Naive thymus-derived CD8-positive, alpha-beta T cell (primary cell): Measurements from ENCODE around the gene RAB1A. TPM values are rescaled to one million over a fixed set of nuclear protein-coding genes. Genes with fewer than 3 reads are reported as not detected.
"Not testable (repeated sequence)": the region's sequence is repeated elsewhere in the genome, so short reads cannot be mapped to it uniquely, and the experiment has no call there.

ENCODE experiments used
- ATAC-seq, 2 donors: fragments of 150-1000 bp; cut with Tn5 transposase in 1 of 2; sonication (Bioruptor Pico), chemical (Tn5 transposase) in 1 of 2; 1 replicate in 1 of 2; 2 replicates in 1 of 2; pipeline ENCODE4 v1.10.0; 2021; ENCODE audit warnings: mild to moderate bottlenecking in 2 of 2, moderate library complexity in 2 of 2
- POLR2A ChIA-PET: fragments of 350-600 bp; sonication (Branson Sonifier 250); formaldehyde crosslinking; loops from one replicate; lab custom pipeline; 2021; ENCODE audit warnings: antibody characterized with exemption; lab: Charles Lee
- DNase-seq, 10 donors: peaks; one replicate each; pipeline versions ENCODE4 v3.0.0 to v3.0.0-alpha.2; 2020 to 2022
- H3K27ac Mint-ChIP-seq, 10 donors: one replicate each; pipeline ENCODE4 v1.8.0; 2020 to 2022; ENCODE audit warnings: mild to moderate bottlenecking in 10 of 10, mixed read lengths in 10 of 10, moderate library complexity in 4 of 10, inconsistent platforms in 1 of 10
- H3K27me3 Mint-ChIP-seq, 5 donors: one replicate each; pipeline ENCODE4 v1.8.0; 2021 to 2022; ENCODE audit warnings: mixed read lengths in 5 of 5
- H3K36me3 Mint-ChIP-seq, 3 donors: one replicate each; pipeline ENCODE4 v1.8.0; 2020 to 2022; ENCODE audit warnings: mixed read lengths in 3 of 3, mild to moderate bottlenecking in 2 of 3, inconsistent platforms in 1 of 3
- H3K4me1 Mint-ChIP-seq, 4 donors: one replicate each; pipeline ENCODE4 v1.8.0; 2021 to 2022; ENCODE audit warnings: mixed read lengths in 4 of 4
- H3K4me3 Mint-ChIP-seq, 10 donors: one replicate each; pipeline ENCODE4 v1.8.0; 2020 to 2022; ENCODE audit warnings: mild to moderate bottlenecking in 10 of 10, mixed read lengths in 10 of 10, moderate library complexity in 6 of 10, inconsistent platforms in 1 of 10
- H3K9me3 Mint-ChIP-seq, 9 donors: one replicate each; pipeline ENCODE4 v1.8.0; 2020 to 2022; ENCODE audit warnings: mixed read lengths in 9 of 9, mild to moderate bottlenecking in 3 of 9, inconsistent platforms in 1 of 9, moderate library complexity in 1 of 9
- polyA plus RNA-seq, 3 donors: library from polyadenylated mRNA; unstranded; fragments of 300-500 nt; fragmentation: Illumina TruSeq; gene quantifications; one replicate each; pipeline ENCODE4 v1.2.3, GENCODE V29; 2021
- total RNA-seq, 8 experiments: library from RNA in 2 of 8; stranded (reverse) in 2 of 8; gene quantifications; one replicate each; pipeline ENCODE4 v1.2.3 and lab custom pipeline; 2021 to 2026

The RAB1A gene
- total and polyA plus RNA-seq, 5 experiments from 2014 or later = 38.8 to 51.8 (median 45.4) TPM

GRCh38 chr2:65130664-65131175, 814 bp upstream of the RAB1A start:
- H3K27me3 Mint-ChIP-seq = no peaks in the 10 kb centered on the region
- POLR2A ChIA-PET = interaction anchor here (1.0 to 2.8 kb wide), 10 partner anchors 18 to 1542 kb away, joined by 3 to 64 read pairs (median 4); partner anchors contain the start of genes ACTR2, AFTPH, CEP68 and MDH1
- ATAC-seq = peak in 1 of 2 donors; percentile 5
- H3K27ac Mint-ChIP-seq = peak overlapping the region; percentile 80 to 100 (median 98)
- H3K4me3 Mint-ChIP-seq = peak overlapping the region; percentile 90 to 100 (median 98)
- DNase-seq = peak in 1 of 10 donors; percentile 7
- no peaks in the 10 kb centered on the region for H3K36me3 Mint-ChIP-seq
- H3K4me1 Mint-ChIP-seq = peaks cover 16 to 38% (median 30%) of the 10 kb centered on the region in 4 donors
- no peaks in the 10 kb centered on the region for H3K9me3 Mint-ChIP-seq

GRCh38 chr2:65129286-65129825, 550 bp downstream of the RAB1A start:
- DNase-seq = peak in 5 of 10 donors; percentile 9 to 37 (median 34)
- Mint-ChIP-seq H3K9me3 (no peaks in the 10 kb centered on the region), H3K36me3 (no peaks in the 10 kb centered on the region), H3K27me3 (no peaks in the 10 kb centered on the region), H3K27ac (peak overlapping the region; percentile 95 to 100 (median 99)), H3K4me3 (peak overlapping the region; percentile 97 to 100 (median 99)), H3K4me1 (peaks cover 18 to 51% (median 40%) of the 10 kb centered on the region in 4 donors)
- POLR2A ChIA-PET = interaction anchor here (0.5 to 2.8 kb wide), 24 partner anchors 9 to 1541 kb away, joined by 3 to 64 read pairs (median 4); partner anchors contain the start of genes ACTR2, CEP68, MDH1 and SPRED2
- ATAC-seq = peak in 1 of 2 donors; percentile 2

GRCh38 chr2:65128297-65129190, 1.4 kb downstream of the RAB1A start:
- peak overlapping the region; percentile 97 to 100 (median 99) for H3K4me3 Mint-ChIP-seq
- H3K9me3 Mint-ChIP-seq = no peaks in the 10 kb centered on the region
- no peaks in the 10 kb centered on the region for H3K27me3 Mint-ChIP-seq
- peaks cover 18 to 58% (median 44%) of the 10 kb centered on the region in 4 donors for H3K4me1 Mint-ChIP-seq
- H3K36me3 Mint-ChIP-seq = no peaks in the 10 kb centered on the region
- POLR2A ChIA-PET = interaction anchor here (0.6 to 2.8 kb wide), 9 partner anchors 9 to 1287 kb away, joined by 3 to 64 read pairs (median 4); partner anchors contain the start of genes ACTR2 and CEP68
- ATAC-seq (no peak), DNase-seq (no peak)
- H3K27ac Mint-ChIP-seq = peak overlapping the region; percentile 95 to 100 (median 99)

GRCh38 chr2:65125457-65125856, 4.4 kb downstream of the RAB1A start:
- Mint-ChIP-seq H3K27ac (peak overlapping the region in 1 of 10 donors; percentile 68), H3K4me1 (peaks cover 18 to 83% (median 64%) of the 10 kb centered on the region in 4 donors), H3K4me3 (peak overlapping the region in 8 of 10 donors; percentile 11 to 62 (median 46))
- ATAC-seq, DNase-seq, H3K9me3 Mint-ChIP-seq, H3K27me3 Mint-ChIP-seq, H3K36me3 Mint-ChIP-seq: not testable (repeated sequence)
- POLR2A ChIA-PET = interaction anchor here (0.8 kb wide), 1 partner anchor 41 kb away, joined by 3 read pairs; no protein-coding TSS in a partner anchor

GRCh38 chr2:65122313-65122712, 7.6 kb downstream of the RAB1A start:
- ATAC-seq (no peak), DNase-seq (no peak)
- Mint-ChIP-seq H3K36me3 (peaks cover 0 to 14% (median 3%) of the 10 kb centered on the region in 3 donors), H3K9me3 (no peaks in the 10 kb centered on the region), H3K4me1 (peaks cover 13 to 90% (median 73%) of the 10 kb centered on the region in 4 donors), H3K27ac (peak overlapping the region in 1 of 10 donors; percentile 51), H3K27me3 (no peaks in the 10 kb centered on the region), H3K4me3 (peak overlapping the region in 5 of 10 donors; percentile 0 to 51 (median 19))
- POLR2A ChIA-PET = no interaction called here

- Mint-ChIP-seq H3K9me3 (no peaks in the 10 kb centered on the region), H3K27me3 (no peaks in the 10 kb centered on the region), H3K4me1 (peaks cover 12 to 90% (median 76%) of the 10 kb centered on the region in 4 donors), H3K4me3 (peak overlapping the region in 9 of 10 donors; percentile 9 to 60 (median 36)), H3K27ac (peak overlapping the region in 7 of 10 donors; percentile 1 to 52 (median 22)), H3K36me3 (peaks cover 0 to 17% (median 3%) of the 10 kb centered on the region in 3 donors)
- DNase-seq (no peak), ATAC-seq (no peak)
- POLR2A ChIA-PET = interaction anchor here (1.0 to 1.8 kb wide), 2 partner anchors 9 to 20 kb away, joined by 5 to 9 read pairs; partner anchors contain the start of gene RAB1A
Measured at GRCh38 chr2:65120990-65121693, 8.8 kb downstream of the RAB1A start.

GRCh38 chr2:65116645-65117044, 13.3 kb downstream of the RAB1A start:
- POLR2A ChIA-PET = no interaction called here
- DNase-seq (no peak), ATAC-seq (no peak)
- peaks cover 0 to 19% (median 5%) of the 10 kb centered on the region in 3 donors for H3K36me3 Mint-ChIP-seq
- peak overlapping the region in 8 of 10 donors; percentile 1 to 46 (median 28) for H3K4me3 Mint-ChIP-seq
- peaks cover 15 to 84% (median 71%) of the 10 kb centered on the region in 4 donors for H3K4me1 Mint-ChIP-seq
- H3K27me3 Mint-ChIP-seq = no peaks in the 10 kb centered on the region
- H3K27ac Mint-ChIP-seq = peak overlapping the region in 2 of 10 donors; percentile 9 to 21
- H3K9me3 Mint-ChIP-seq = peaks cover 0 to 3% (median 0%) of the 10 kb centered on the region in 9 donors

- peak overlapping the region in 4 of 10 donors; percentile 1 to 28 (median 10) for H3K4me3 Mint-ChIP-seq
Measured at GRCh38 chr2:65114921-65115320, 15.0 kb downstream of the RAB1A start.

GRCh38 chr2:65113816-65114215, 16.1 kb downstream of the RAB1A start:
- Mint-ChIP-seq H3K27ac (peak overlapping the region in 1 of 10 donors; percentile 27), H3K4me1 (peaks cover 21 to 82% (median 68%) of the 10 kb centered on the region in 4 donors), H3K36me3 (peaks cover 0 to 27% (median 5%) of the 10 kb centered on the region in 3 donors), H3K27me3 (no peaks in the 10 kb centered on the region), H3K9me3 (peaks cover 0 to 3% (median 0%) of the 10 kb centered on the region in 9 donors), H3K4me3 (peak overlapping the region in 3 of 10 donors; percentile 10 to 19 (median 11))
- POLR2A ChIA-PET = interaction anchor here (0.6 kb wide), 1 partner anchor 206 kb away, joined by 3 read pairs; no protein-coding TSS in a partner anchor
- no peak for ATAC-seq
- no peak for DNase-seq

More at GRCh38 chr2:65114921-65115320, 15.0 kb downstream of the RAB1A start:
- peaks cover 17 to 85% (median 69%) of the 10 kb centered on the region in 4 donors for H3K4me1 Mint-ChIP-seq
- peaks cover 0 to 25% (median 3%) of the 10 kb centered on the region in 3 donors for H3K36me3 Mint-ChIP-seq
- no peaks in the 10 kb centered on the region for H3K27me3 Mint-ChIP-seq
- H3K9me3 Mint-ChIP-seq = peaks cover 0 to 3% (median 0%) of the 10 kb centered on the region in 9 donors
- POLR2A ChIA-PET = interaction anchor here (0.6 kb wide), 1 partner anchor 10 kb away, joined by 7 read pairs; no protein-coding TSS in a partner anchor
- peak overlapping the region in 3 of 10 donors; percentile 5 to 16 (median 8) for H3K27ac Mint-ChIP-seq
- ATAC-seq (no peak), DNase-seq (no peak)

- POLR2A ChIA-PET = no interaction called here
- Mint-ChIP-seq H3K27ac (no peak overlapping the region), H3K9me3 (peaks cover 0 to 3% (median 0%) of the 10 kb centered on the region in 9 donors), H3K27me3 (no peaks in the 10 kb centered on the region), H3K4me3 (no peak overlapping the region), H3K36me3 (peaks cover 0 to 27% (median 5%) of the 10 kb centered on the region in 3 donors), H3K4me1 (peaks cover 21 to 80% (median 69%) of the 10 kb centered on the region in 4 donors)
- ATAC-seq (no peak), DNase-seq (no peak)
Measured at GRCh38 chr2:65113229-65113628, 16.7 kb downstream of the RAB1A start.

GRCh38 chr2:65112633-65113032, 17.3 kb downstream of the RAB1A start:
- Mint-ChIP-seq H3K27ac (peak overlapping the region in 2 of 10 donors; percentile 19 to 56), H3K36me3 (peaks cover 0 to 28% (median 5%) of the 10 kb centered on the region in 3 donors), H3K4me3 (peak overlapping the region in 3 of 10 donors; percentile 3 to 24 (median 15)), H3K9me3 (peaks cover 0 to 3% (median 0%) of the 10 kb centered on the region in 9 donors), H3K27me3 (no peaks in the 10 kb centered on the region), H3K4me1 (peaks cover 21 to 77% (median 66%) of the 10 kb centered on the region in 4 donors)
- POLR2A ChIA-PET = no interaction called here
- no peak for DNase-seq
- no peak for ATAC-seq
